Activated CD4-positive, alpha-beta T cell treated with anti-CD3 and anti-CD28 coated beads for 36 hours (primary cell): Measurements from ENCODE around the gene MRPL34. TPM values are rescaled to one million over a fixed set of nuclear protein-coding genes. Genes with fewer than 3 reads are reported as not detected.

Experiments
- ATAC-seq: fragments of 200-7000 bp; cut with Tn5 transposase; one replicate; pipeline ENCODE4 v1.10.0; 2021; ENCODE audit warnings: mild to moderate bottlenecking, moderate library complexity
- CTCF ChIA-PET: fragments of 350-600 bp; sonication (Branson Sonifier 250); formaldehyde crosslinking; loops from one replicate; lab custom pipeline; 2021; ENCODE audit warnings: antibody characterized with exemption; lab: Charles Lee
- POLR2A ChIA-PET: fragments of 350-600 bp; sonication (Branson Sonifier 250); formaldehyde crosslinking; loops from one replicate; lab custom pipeline; 2021; ENCODE audit warnings: antibody characterized with exemption, inconsistent platforms; lab: Charles Lee
- DNase-seq: peaks from one replicate; pipeline ENCODE4 v3.0.0-alpha.2; 2020
- H3K27ac Mint-ChIP-seq: one replicate; pipeline ENCODE4 v1.8.0; 2021; ENCODE audit warnings: mixed read lengths
- H3K27me3 Mint-ChIP-seq: one replicate; pipeline ENCODE4 v1.8.0; 2021; ENCODE audit warnings: mixed read lengths
- H3K36me3 Mint-ChIP-seq: one replicate; pipeline ENCODE4 v1.8.0; 2021; ENCODE audit warnings: low read depth, mixed read lengths
- H3K4me1 Mint-ChIP-seq: one replicate; pipeline ENCODE4 v1.8.0; 2021; ENCODE audit warnings: mixed read lengths
- H3K4me3 Mint-ChIP-seq: one replicate; pipeline ENCODE4 v1.8.0; 2021; ENCODE audit warnings: mild to moderate bottlenecking, moderate library complexity, mixed read lengths
- H3K9me3 Mint-ChIP-seq: one replicate; pipeline ENCODE4 v1.8.0; 2021; ENCODE audit warnings: low read depth, mixed read lengths
- intact Hi-C, 2 experiments: fragments of 100-400 bp; cut with DNase I in 1 of 2; cut with micrococcal nuclease in 1 of 2; formaldehyde crosslinking; loops; one replicate each; pipeline versions ENCODE4 v1.14.2 to v1.15.1; 2022 to 2024; cut with DNase I, micrococcal nuclease
- total RNA-seq, 2 experiments: library from RNA; stranded (reverse); gene quantifications; one replicate each; pipeline ENCODE4 v1.2.3, GENCODE V29; 2021

Gene MRPL34
- total RNA-seq, 2 experiments from 2014 or later: 72.0 to 88.6 TPM

- ChIA-PET POLR2A (no interaction called here), CTCF (interaction anchor here (0.7 to 1.8 kb wide), 7 partner anchors 10 to 1087 kb away, joined by 3 to 8 read pairs (median 3); no protein-coding TSS in a partner anchor)
- DNase-seq: peak; percentile 90
- Mint-ChIP-seq H3K9me3 (no peaks in the 10 kb centered on the region), H3K27me3 (peaks cover 12% of the 10 kb centered on the region), H3K4me1 (peaks cover 4% of the 10 kb centered on the region), H3K36me3 (peaks cover 7% of the 10 kb centered on the region), H3K27ac (no peak overlapping the region), H3K4me3 (no peak overlapping the region)
- ATAC-seq: peak; percentile 99
- intact Hi-C loops: loop anchor here (1.0 kb wide), 4 partner anchors 36 to 120 kb away; no protein-coding TSS in a partner anchor
Observed at GRCh38 chr19:17346109-17346671, 40.5 kb downstream of the MRPL34 start.

- POLR2A ChIA-PET: no interaction called here
- no peak overlapping the region for H3K27ac Mint-ChIP-seq
- peaks cover 4% of the 10 kb centered on the region for H3K36me3 Mint-ChIP-seq
- peaks cover 8% of the 10 kb centered on the region for H3K4me1 Mint-ChIP-seq
- intact Hi-C loops: no loop called here
- peaks cover 17% of the 10 kb centered on the region for H3K27me3 Mint-ChIP-seq
- ATAC-seq: no peak
- CTCF ChIA-PET: interaction anchor here (0.7 to 1.5 kb wide), 4 partner anchors 12 to 171 kb away, joined by 3 to 4 read pairs (median 3); no protein-coding TSS in a partner anchor
- DNase-seq: no peak
- H3K4me3 Mint-ChIP-seq: no peak overlapping the region
- H3K9me3 Mint-ChIP-seq: no peaks in the 10 kb centered on the region
Observed at GRCh38 chr19:17347361-17347760, 41.7 kb downstream of the MRPL34 start.

- no peak overlapping the region for H3K4me3 Mint-ChIP-seq
- intact Hi-C loops: no loop called here
- DNase-seq (no peak), ATAC-seq (no peak)
- CTCF ChIA-PET: interaction anchor here (1.1 to 1.2 kb wide), 3 partner anchors 10 to 41 kb away, joined by 3 to 5 read pairs (median 3); no protein-coding TSS in a partner anchor
- no peaks in the 10 kb centered on the region for H3K9me3 Mint-ChIP-seq
- peaks cover 4% of the 10 kb centered on the region for H3K36me3 Mint-ChIP-seq
- H3K27me3 Mint-ChIP-seq: peaks cover 19% of the 10 kb centered on the region
- H3K27ac Mint-ChIP-seq: no peak overlapping the region
- POLR2A ChIA-PET: no interaction called here
- peaks cover 8% of the 10 kb centered on the region for H3K4me1 Mint-ChIP-seq
Observed at GRCh38 chr19:17347877-17348276, 42.2 kb downstream of the MRPL34 start.

GRCh38 chr19:17348700-17349099, 43.0 kb downstream of the MRPL34 start:
- CTCF ChIA-PET: interaction anchor here (1.1 to 1.3 kb wide), 3 partner anchors 9 to 37 kb away, joined by 3 to 5 read pairs (median 5); no protein-coding TSS in a partner anchor
- ATAC-seq (no peak), DNase-seq (no peak)
- Mint-ChIP-seq H3K4me1 (peaks cover 8% of the 10 kb centered on the region), H3K36me3 (peaks cover 4% of the 10 kb centered on the region), H3K4me3 (no peak overlapping the region), H3K27me3 (peaks cover 21% of the 10 kb centered on the region), H3K27ac (no peak overlapping the region), H3K9me3 (no peaks in the 10 kb centered on the region)
- intact Hi-C loops: no loop called here
- POLR2A ChIA-PET: no interaction called here

- DNase-seq (no peak), ATAC-seq (no peak)
- Mint-ChIP-seq H3K27ac (no peak overlapping the region), H3K4me3 (no peak overlapping the region), H3K9me3 (no peaks in the 10 kb centered on the region), H3K36me3 (no peaks in the 10 kb centered on the region), H3K27me3 (peaks cover 21% of the 10 kb centered on the region), H3K4me1 (peaks cover 4% of the 10 kb centered on the region)
- CTCF ChIA-PET: interaction anchor here (0.6 kb wide), 1 partner anchor 13 kb away, joined by 3 read pairs; no protein-coding TSS in a partner anchor
- intact Hi-C loops: no loop called here
- POLR2A ChIA-PET: no interaction called here
Observed at GRCh38 chr19:17351815-17352435, 46.3 kb downstream of the MRPL34 start.

GRCh38 chr19:17352608-17353280, 47.1 kb downstream of the MRPL34 start:
- DNase-seq (no peak), ATAC-seq (no peak)
- no peaks in the 10 kb centered on the region for H3K36me3 Mint-ChIP-seq
- no peak overlapping the region for H3K4me3 Mint-ChIP-seq
- intact Hi-C loops: no loop called here
- POLR2A ChIA-PET: no interaction called here
- H3K27me3 Mint-ChIP-seq: peaks cover 18% of the 10 kb centered on the region
- CTCF ChIA-PET: no interaction called here
- H3K9me3 Mint-ChIP-seq: no peaks in the 10 kb centered on the region
- H3K27ac Mint-ChIP-seq: no peak overlapping the region
- peaks cover 4% of the 10 kb centered on the region for H3K4me1 Mint-ChIP-seq

GRCh38 chr19:17353386-17353785, 47.7 kb downstream of the MRPL34 start:
- POLR2A ChIA-PET: no interaction called here

More at GRCh38 chr19:17353386-17353785, 47.7 kb downstream of the MRPL34 start:
- H3K27me3 Mint-ChIP-seq: peaks cover 16% of the 10 kb centered on the region
- CTCF ChIA-PET: no interaction called here
- H3K4me3 Mint-ChIP-seq: no peak overlapping the region
- no peak overlapping the region for H3K27ac Mint-ChIP-seq
- intact Hi-C loops: no loop called here
- ATAC-seq (no peak), DNase-seq (no peak)
- no peaks in the 10 kb centered on the region for H3K9me3 Mint-ChIP-seq
- H3K36me3 Mint-ChIP-seq: no peaks in the 10 kb centered on the region
- peaks cover 4% of the 10 kb centered on the region for H3K4me1 Mint-ChIP-seq

Other genes with a start within 250 kb of the MRPL34 start
- 10 to 100 TPM; 32.6 to 41.7 TPM for gene HAUS8, start 230.4 kb upstream of the MRPL34 start, total RNA-seq
- gene MYO9B, start 230.1 kb upstream of the MRPL34 start, total RNA-seq: 10 to 100 TPM; 90.3 to 98.5 TPM
- 10 to 100 TPM; 22.6 to 24.5 TPM for gene USE1, start 90.5 kb upstream of the MRPL34 start, total RNA-seq
- gene OCEL1, start 79.6 kb upstream of the MRPL34 start, total RNA-seq: 10 to 100 TPM; 10.9 to 11.7 TPM
- 1 to 10 TPM; 7.4 to 7.9 TPM for gene NR2F6, start 60.0 kb upstream of the MRPL34 start, total RNA-seq
- gene USHBP1, start 41.1 kb upstream of the MRPL34 start, total RNA-seq: under 1 TPM in 1 of 2 experiments, not detected in 1; 0.11 TPM
- 100 to 1,000 TPM; 109 to 132 TPM for gene BABAM1, start 38.4 kb upstream of the MRPL34 start, total RNA-seq
- gene ANKLE1, start 24.0 kb upstream of the MRPL34 start, total RNA-seq: 1 to 10 TPM; 2.9 to 3.1 TPM
- gene ABHD8, start 2.4 kb upstream of the MRPL34 start, total RNA-seq: 1 to 10 TPM; 6.1 to 8.0 TPM
- gene DDA1, start 3.7 kb downstream of the MRPL34 start, total RNA-seq: 10 to 100 TPM; 26.2 to 39.6 TPM
- 1 to 10 TPM; 4.2 to 4.8 TPM for gene ANO8, start 29.0 kb downstream of the MRPL34 start, total RNA-seq
- 10 to 100 TPM; 37.3 to 39.8 TPM for gene GTPBP3, start 31.7 kb downstream of the MRPL34 start, total RNA-seq
- gene PLVAP, start 71.5 kb downstream of the MRPL34 start, total RNA-seq: not detected
- gene CCDC194, start 88.3 kb downstream of the MRPL34 start, total RNA-seq: 1 to 10 TPM in 1 of 2 experiments, under 1 TPM in 1; 0.97 to 1.6 TPM
- 10 to 100 TPM; 62.0 to 70.7 TPM for gene BST2, start 99.8 kb downstream of the MRPL34 start, total RNA-seq
- gene MVB12A, start 114.2 kb downstream of the MRPL34 start, total RNA-seq: 10 to 100 TPM; 27.6 to 32.6 TPM
- not detected for gene TMEM221, start 142.8 kb downstream of the MRPL34 start, total RNA-seq
- gene NXNL1, start 155.1 kb downstream of the MRPL34 start, total RNA-seq: not detected
- 1 to 10 TPM; 2.2 to 2.7 TPM for gene SLC27A1, start 164.7 kb downstream of the MRPL34 start, total RNA-seq
- gene PGLS, start 205.8 kb downstream of the MRPL34 start, total RNA-seq: 10 to 100 TPM; 53.1 to 55.5 TPM
- gene COLGALT1, start 249.8 kb downstream of the MRPL34 start, total RNA-seq: 10 to 100 TPM; 51.2 to 64.3 TPM